HG03378 (cell line): Measurements from ENCODE around the gene NELL1.

Experiments
- ATAC-seq: cut with Tn5 transposase; IDR thresholded peaks from one replicate; pipeline ENCODE4 v1.9.1; 2021; ENCODE audit warnings: mild to moderate bottlenecking, moderate library complexity; ENCODE audit not compliant: unreplicated experiment

Gene NELL1

DNA sequence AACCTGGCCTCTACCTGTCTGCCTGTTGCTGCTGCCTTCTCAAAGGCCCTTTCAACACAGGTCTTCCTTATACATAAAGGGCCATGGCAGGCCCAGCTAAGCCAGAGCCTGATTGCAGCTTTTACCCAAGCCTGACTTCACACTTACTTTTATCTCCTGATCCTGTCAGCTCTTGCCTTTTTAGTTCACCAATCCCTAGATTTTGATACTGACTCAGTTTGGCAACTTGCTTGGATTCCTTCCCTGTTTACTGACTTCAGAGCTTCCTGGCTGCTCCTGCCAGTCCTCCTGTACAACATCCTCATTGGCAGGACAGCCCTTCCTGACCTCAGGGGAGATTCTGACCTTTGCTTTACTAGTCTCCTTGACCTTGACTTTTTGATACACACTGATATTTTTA lies 195.2 kb downstream of the NELL1 start:
- ATAC-seq, result no peak

DNA sequence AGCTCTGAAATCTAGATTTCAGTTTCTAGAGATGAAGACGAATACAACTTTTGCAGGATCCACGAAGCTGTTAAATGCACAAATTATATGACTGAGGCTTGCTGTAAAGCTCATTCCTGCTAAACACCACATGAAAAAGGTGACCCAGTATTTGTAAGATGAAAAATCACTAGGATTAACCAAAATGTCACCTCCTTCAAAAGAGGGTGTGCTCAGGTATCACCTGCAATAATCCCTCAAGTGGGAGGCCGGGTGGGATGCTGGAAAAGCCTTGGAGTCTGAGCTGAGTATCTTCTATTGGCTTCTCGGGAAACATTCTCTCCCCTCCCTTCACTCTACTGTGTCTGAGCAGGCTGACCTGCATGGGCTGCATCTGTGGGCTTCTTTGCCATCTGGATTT lies 195.8 kb downstream of the NELL1 start:
- no peak for ATAC-seq

DNA sequence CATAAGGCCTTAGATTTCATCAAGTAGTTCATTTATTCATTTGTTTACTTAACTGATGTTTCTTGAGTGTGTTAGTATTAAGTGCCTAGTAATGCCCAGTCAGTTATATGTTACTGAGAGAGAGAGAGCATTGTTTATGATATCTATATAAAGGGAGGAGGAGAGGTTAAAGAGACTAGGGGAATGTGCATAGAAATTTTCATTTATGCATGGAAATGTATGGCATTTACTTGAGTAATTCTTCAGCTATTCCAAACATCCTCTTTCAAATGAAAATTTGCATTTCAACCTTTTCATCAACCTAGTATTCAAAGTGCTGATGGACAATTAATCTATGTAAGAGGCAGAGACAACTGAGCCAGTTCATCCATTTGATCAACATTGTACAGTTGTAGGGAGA lies 199.7 kb downstream of the NELL1 start:
- ATAC-seq, result no peak

DNA sequence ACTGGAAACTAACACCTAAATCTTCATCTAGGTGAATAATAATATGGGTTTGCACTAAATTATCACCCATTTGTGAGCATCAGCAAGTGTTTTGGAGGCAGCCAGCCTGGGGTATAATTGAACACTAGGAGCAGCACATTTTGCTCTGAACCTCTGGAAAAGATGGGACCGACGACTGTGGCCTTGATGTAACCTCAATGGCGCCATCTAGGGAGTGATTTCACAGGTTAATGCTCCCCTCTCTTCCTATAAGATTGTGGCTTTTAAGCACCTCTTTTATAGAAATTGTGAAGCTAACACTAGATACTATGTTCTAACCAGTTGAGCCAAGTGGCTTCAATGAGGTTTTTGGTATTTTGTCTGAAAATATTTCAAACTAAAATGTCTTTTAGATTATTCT lies 203.7 kb downstream of the NELL1 start:
- no peak for ATAC-seq

DNA sequence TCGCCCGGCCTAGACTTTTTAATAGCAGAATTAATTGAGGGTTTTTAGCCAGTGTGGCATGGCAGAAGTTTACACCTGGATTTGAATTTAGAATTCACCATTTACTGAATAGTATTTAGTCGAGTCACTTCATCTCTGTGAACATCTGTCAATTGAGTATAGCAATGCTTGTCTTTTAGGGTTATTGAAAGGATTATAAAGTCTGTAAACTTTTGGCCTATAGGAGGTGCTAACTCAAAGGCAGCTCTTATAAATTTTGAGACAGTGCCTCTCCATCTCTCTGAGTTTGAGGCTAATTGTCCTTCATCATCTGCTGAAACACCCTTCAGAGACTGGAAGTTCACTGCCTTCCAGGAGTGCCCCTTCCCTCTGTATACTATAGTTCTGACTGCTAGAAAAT lies 205.0 kb downstream of the NELL1 start:
- ATAC-seq, result no peak

DNA sequence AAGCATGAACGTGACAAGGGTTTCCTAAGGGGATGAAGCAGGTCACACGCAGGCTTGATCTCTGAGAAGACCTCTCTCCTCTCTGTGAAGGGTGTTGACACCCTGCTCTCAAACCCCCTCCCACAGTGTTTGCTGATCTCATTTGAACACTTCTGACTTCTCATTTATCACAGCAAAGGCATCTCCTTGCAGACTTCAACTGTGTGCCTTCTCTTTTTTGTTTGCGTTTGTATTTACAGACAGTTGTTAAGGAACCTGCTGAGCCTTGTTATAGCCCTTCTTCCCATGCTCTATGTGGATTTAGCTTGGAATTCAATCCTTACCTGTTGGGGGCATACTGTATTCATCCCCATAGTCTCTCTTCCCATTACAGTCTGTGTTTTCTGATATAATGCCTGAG lies 206.5 kb downstream of the NELL1 start:
- ATAC-seq, result no peak

DNA sequence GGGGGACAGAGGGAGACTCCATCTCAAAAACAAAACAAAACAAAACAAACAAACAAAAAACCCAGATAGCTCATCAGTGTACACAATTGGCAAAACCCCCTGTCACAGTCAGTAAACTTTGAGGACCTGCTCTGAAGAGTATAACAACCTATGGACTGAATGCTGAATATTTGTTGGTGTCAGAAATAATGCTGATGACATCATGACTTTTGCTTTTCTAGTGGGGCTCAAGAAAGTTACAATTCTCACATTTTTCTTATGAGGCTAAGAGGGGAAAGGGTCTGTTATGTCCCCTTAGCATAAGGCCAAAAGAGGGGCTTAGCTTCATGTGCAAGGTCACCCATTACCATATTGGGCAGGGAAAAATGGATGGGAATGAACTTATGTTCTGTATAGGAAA lies 207.4 kb downstream of the NELL1 start:
- ATAC-seq, result no peak

DNA sequence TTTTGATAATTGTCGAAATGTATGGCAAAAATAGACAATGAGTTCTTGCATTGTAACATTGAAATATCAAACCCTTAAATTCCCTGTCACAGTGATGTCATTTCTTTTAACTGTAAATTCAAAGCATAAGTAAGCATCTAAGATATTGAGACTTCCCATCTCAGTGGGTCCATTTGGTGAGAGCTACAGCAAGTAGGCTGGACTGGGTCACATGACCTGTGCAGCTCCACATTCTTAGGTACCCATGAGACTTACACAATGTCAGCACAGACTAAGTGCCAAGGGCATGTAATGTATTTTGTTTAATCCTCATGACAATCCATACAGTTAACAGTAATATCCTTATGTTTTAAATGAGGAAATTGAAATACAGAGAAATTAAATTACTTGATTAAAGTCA lies 210.7 kb downstream of the NELL1 start:
- no peak for ATAC-seq

DNA sequence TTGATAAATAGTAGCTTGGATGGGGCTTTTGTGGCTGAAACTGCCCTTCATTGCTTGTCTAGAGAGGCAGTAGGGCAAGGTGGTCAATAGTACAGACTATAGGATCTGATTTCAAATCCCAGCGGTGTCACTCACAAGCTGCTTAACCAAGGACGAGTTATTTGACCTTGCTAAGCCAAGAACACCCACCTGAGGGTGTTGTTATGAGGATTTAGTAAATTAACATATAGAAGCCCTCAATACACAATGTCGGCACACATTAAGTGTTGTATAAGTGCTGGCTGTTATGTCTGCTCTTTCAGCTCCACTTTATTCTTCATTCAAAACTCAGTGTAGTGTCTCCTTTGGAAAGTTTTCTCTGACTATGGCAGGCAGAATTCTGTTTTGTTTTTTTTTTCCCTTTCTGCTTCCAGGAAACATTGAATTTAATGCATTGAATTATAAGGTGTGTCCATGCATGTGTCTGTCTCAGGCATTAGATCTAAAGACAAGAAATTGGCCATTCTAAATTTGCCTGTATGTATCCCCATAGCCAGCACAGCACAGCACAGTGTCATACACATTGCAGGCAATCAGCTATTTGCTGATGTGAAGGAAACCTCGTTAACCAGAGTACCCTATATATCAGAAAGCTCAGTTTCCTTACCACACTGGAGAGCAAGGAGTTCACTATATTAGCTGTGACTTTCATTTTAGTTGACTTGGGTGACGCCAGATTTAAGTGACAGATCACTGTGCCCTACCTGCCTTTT lies 212.1 kb downstream of the NELL1 start:
- ATAC-seq, result no peak

DNA sequence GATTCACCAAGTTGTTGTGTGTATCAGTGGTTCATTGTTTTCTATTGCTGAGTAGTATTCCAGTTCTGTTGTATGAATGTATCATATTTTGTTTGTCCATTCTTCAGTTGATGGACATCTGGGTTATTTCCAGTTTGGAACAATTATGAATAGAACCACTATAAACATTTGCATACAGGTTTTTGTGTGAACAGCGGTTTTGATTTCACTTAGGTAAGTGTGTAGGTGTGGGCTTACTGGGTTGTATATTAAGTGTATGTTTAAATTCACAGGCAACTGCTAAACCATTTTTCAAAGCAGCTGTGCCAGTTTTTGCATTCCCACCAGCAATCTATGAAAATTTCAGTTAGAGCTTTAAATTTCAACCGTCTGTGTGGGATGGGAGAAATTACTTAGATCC lies 217.8 kb downstream of the NELL1 start:
- ATAC-seq, result no peak

DNA sequence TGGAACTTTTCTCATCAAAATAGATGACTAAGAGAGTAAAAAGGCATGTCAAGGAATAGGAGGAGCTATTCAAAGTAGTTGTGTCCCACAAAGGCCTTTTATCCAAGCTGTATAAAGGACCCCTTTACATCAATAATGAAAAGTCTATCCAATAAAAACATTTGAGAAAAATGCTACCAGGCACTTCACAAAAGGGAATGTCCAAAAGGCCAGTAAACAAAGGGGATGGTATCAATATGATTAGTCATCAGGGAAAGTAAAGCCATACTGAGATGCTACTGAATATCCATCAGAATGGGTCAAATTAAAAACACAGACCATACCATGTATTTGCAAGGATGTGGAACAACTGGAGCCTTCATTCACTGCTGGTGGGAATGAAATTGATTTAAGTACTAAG lies 224.9 kb downstream of the NELL1 start:
- ATAC-seq, result no peak

DNA sequence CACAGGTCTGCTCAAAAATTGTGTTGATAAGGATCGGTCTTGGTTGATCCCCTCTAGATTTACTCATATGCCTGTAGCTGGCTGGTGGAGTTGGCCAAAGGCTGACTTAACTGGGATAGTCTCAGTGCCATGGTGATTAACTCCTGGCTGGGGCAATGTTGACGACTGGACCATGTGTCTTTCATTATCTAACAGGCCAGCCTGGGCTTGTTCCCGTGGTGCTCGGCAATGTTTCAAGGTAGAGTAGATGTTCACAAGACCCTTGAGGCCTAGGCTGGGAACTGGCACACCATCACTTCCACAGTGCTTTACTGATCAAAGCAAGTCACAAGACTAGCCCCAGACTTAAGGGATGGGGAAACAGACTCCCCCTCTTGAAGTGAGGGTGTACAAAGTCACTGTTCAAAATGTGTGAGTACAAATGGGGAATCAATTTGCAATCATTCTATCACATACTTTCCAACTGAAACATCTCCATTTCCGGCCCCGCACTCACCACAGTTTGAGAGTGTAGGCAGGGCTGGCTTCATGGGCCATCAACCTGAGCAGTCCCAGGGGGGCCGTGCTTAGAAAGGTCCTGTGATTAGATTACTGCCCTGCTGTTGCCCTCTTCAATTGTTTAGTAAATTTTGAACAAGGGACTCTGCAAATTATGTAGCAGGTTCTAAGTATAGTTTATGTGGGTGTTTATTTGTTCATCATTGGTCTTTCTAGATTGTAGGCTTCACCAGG lies 240.8 kb downstream of the NELL1 start:
- no peak for ATAC-seq

DNA sequence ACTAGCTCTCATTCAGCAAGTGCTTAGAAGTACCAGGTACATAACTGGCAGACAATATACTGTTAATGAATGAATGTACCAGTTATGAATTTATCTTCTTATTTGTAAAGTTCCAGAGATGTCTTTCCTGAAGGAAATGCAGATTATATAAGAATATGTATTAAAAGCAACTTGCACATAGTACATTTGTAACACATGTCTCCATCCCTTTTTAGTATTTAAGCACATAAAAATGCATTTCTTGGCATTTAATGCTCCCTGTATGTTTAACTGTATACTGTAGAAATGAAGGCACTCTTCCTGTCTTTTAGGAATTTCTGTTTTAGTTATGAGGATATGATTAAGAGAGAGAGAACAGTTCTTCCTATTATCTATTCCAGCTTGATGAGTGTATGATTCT lies 241.3 kb downstream of the NELL1 start:
- ATAC-seq, result no peak

DNA sequence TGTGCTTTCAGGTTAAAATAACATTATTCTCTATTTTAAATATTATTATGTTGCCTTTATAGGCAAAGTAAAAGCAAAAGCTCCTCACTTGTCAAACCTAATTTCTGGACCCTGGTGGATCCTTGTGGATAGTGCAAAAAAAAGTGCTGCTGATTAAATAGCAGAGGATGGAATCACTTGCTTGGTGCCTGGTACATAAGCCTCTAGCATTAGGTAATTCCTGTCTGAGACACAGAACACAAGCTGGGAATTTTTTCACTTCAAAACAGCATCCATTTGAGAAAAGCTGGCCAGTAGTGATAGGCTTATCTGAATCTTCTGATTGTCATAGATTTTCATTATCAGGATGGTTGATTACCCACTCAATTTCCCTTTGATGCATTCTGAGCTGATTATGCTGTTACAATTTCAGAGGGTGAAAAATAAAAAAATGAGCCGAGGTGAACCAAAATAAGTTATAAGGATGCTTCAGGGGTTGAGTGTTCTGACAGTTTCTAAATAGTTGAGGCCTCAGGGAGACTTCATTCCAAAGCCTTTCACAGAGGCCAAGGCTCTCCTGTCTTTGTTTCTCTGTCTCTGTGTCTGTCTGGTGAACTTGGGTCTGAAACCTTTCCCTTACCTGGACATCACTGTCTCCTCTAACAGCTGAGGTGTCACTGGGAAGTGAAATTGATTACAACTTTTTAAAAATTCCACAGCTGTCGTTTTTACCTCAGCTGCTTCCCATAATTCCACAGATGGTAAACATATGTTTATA lies 242.9 kb downstream of the NELL1 start:
- no peak for ATAC-seq

DNA sequence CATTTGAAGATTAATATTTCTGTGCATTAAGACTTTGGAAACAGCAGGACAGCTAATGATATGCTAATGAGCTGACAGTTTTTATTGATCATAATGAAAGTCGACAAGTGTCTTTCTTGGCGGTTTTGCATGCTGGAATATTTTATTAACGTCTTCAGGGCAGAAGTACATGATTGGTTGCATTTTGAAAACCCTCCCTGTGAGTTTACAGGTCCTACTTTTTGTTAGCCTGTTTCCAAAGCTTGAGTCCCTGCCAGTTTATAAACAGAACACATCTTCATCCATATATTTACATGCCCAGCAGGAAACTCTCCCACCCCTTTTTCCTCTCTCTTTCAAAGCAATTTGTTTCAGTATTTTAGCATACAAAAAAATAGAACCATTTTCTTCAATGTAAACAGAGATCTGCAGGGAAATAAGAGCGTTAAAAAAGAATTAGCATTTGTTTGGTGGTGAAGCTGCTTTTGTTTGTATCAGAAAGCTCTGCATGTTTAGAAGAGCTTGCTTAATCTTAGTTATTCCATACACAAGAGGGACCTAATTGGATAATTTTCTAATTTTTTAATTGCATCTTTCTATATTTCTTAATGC lies 243.6 kb downstream of the NELL1 start:
- ATAC-seq, result no peak

DNA sequence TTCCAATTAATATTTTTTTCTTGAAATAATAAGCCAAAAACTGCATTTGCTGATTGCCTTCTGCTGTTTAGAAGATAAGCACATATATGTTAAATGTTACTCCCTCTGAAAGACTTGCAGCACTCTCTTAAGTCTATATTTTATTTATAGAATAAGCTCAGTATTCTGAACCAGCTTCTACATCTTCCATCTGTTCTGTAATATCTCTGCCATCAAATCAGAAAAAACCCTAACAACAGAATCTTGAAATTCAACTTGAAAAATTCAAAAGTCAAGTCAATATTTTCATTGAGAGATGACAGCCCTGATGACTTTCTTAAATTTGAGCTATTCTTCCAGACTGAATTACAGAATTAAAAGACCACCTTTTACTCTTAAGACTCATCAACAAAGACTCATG lies 247.9 kb downstream of the NELL1 start:
- ATAC-seq, result no peak

DNA sequence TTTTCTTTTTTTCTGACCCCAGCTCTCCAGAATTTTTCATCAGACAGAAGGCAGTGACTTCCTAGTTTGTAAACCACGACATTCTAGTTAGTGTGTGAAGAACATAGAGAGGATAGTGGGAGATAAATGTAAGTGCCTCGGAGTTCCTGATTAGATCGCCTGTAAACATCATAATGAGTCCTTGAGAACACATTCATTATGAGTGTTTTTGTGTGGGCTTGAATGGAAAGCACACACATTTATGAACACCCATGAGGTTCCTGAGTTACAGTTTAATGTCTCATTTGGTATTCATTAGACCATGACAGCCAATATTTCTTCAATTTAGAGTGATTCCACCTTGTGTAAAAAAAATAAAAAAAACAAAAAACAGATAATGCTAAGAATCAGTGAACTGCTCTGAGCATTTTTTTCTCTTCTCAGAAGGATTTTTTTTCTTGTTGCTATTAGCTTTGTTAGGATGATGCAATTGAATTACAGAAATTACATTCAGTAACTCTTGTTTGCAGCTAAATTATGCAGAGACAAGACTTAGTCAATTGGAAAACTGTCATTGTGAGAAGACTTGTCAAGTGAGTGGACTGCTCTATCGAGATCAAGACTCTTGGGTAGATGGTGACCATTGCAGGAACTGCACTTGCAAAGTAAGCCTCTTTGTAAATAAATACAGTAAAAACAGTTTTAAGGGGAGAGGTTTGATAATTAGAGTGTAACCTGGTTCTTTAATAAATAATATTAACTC lies 257.6 kb downstream of the NELL1 start:
- no peak for ATAC-seq

DNA sequence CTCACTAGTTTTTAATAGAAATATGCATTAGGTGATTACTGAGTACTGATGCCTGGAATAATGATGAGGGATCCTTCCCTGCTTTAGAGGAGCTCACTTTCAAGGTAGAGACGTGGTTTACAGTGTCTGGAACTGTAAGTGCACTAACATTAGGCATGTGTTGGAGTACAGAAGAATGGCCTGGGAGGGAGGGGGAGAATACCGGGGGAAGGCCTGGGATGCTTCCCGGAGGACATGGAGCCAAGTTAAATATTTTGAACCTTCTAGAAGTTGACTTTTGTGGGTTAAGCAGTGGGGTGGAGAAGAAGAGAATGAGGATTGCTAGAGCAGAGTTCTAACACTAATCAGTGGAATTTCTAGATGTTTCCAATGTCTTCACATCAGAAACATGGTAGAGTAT lies 261.6 kb downstream of the NELL1 start:
- no peak for ATAC-seq

DNA sequence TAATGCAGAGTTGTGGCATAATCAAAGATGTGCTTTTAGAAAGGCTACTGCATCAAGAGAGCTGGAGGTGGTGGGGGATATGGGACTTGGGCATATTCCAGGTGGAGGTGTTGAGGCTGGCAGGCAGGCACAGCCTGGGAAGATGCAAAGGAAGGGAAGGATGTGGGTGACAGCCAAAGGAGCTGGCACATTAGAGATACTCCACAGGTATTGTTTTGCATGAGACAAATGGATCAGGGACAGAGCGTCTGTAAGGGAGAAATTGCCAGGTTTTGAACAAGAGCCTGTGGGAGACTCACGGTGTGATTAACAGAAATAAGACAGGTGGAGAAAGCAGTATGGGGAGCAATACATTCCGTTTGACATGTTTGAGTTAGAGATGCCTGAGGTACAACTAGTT lies 263.7 kb downstream of the NELL1 start:
- no peak for ATAC-seq

DNA sequence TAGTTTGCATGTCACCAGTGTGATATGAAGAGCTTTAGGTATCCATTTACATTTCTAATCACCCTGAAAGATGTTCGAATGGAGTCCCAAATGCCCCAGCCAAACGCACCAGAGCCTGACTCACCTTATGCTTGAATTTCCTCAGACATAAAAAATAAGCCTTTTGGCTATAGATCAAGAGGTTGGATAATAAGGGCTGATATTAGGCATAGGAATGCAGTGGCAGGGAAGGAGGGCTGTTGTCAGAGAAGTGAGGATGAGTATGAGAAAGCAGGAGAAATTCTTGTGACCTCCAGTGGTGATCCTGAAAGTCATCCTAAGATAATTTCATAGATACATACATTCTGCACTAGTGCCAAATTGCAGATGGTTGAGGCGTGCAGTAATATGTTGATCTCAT lies 264.6 kb downstream of the NELL1 start:
- no peak for ATAC-seq

DNA sequence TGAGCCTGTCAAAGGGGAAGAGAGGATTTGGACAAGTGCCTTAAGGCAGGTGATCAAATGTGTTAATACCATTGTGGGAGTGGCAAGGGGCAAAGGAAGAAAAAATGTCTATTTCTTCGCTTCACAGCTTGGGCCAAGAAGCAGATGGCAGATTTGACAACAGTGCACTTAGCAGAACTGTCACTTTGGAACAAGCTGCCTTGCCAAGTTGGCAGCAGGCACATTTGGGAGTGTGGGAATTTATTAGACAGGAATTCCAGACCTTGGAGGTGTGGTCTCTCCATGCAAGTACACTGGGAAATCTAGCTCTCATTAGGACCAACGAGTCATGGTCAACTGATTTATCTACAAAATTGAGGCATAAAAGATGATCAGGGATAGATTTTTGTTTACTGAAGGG lies 265.1 kb downstream of the NELL1 start:
- ATAC-seq, result no peak
